Measurements from ENCODE around the gene CALML3. TPM values are rescaled to one million over a fixed set of nuclear protein-coding genes. Genes with fewer than 3 reads are reported as not detected.

CALML3 gene
- total RNA-seq, 1 donor: not detected

DNA sequence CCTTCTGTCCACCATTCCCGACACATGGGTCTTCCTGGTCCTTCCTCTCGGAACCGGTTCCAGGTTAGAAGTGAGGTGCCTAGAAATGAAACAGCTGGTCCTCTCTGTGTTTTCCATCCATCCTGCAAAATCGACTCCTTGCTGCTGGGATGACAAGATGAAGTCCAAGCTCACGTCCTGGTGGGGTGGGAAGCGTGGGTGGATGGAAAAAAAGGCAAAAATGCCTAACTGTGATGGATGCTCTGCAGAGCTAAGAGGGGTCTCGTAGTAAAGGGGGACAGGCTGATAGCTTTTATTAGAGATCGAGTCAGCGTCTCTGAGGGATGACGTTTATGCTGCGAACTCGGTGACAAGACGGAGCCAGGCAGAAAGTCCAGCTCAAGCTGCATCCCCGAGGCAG lies 39.5 kb upstream of the CALML3 start:
- Histone ChIP-seq H4K20me1 (ENCODE audit: insufficient read depth, low read length) (no peaks in the 10 kb centered on the region), H3K4me2 (ENCODE audit: insufficient read depth, low read length) (no peak overlapping the region), H3K27me3 (ENCODE audit: insufficient read depth, low read length) (no peaks in the 10 kb centered on the region), H3K36me3 (ENCODE audit: insufficient read depth, low read length) (no peaks in the 10 kb centered on the region), H2AFZ (ENCODE audit: low read length) (no peak overlapping the region), H3K9me3 (ENCODE audit: low read depth, low read length) (no peaks in the 10 kb centered on the region), H3K79me2 (ENCODE audit: insufficient read depth, low read length) (no peaks in the 10 kb centered on the region), H3K4me1 (ENCODE audit: insufficient read depth, low read length) (no peaks in the 10 kb centered on the region), H3K27ac (ENCODE audit: low read depth, low read length) (no peak overlapping the region), H3K4me3 (ENCODE audit: insufficient read depth, low read length) (no peak overlapping the region)
- DNase-seq (ENCODE audit: insufficient read length, low spot score, missing footprints): no peak
- TF ChIP-seq, protein P1, sequence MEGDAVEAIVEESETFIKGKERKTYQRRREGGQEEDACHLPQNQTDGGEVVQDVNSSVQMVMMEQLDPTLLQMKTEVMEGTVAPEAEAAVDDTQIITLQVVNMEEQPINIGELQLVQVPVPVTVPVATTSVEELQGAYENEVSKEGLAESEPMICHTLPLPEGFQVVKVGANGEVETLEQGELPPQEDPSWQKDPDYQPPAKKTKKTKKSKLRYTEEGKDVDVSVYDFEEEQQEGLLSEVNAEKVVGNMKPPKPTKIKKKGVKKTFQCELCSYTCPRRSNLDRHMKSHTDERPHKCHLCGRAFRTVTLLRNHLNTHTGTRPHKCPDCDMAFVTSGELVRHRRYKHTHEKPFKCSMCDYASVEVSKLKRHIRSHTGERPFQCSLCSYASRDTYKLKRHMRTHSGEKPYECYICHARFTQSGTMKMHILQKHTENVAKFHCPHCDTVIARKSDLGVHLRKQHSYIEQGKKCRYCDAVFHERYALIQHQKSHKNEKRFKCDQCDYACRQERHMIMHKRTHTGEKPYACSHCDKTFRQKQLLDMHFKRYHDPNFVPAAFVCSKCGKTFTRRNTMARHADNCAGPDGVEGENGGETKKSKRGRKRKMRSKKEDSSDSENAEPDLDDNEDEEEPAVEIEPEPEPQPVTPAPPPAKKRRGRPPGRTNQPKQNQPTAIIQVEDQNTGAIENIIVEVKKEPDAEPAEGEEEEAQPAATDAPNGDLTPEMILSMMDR (IDR thresholded peaks at IDR 0.05; ENCODE audit: extremely low read depth, low read depth, low read length): no peak

DNA sequence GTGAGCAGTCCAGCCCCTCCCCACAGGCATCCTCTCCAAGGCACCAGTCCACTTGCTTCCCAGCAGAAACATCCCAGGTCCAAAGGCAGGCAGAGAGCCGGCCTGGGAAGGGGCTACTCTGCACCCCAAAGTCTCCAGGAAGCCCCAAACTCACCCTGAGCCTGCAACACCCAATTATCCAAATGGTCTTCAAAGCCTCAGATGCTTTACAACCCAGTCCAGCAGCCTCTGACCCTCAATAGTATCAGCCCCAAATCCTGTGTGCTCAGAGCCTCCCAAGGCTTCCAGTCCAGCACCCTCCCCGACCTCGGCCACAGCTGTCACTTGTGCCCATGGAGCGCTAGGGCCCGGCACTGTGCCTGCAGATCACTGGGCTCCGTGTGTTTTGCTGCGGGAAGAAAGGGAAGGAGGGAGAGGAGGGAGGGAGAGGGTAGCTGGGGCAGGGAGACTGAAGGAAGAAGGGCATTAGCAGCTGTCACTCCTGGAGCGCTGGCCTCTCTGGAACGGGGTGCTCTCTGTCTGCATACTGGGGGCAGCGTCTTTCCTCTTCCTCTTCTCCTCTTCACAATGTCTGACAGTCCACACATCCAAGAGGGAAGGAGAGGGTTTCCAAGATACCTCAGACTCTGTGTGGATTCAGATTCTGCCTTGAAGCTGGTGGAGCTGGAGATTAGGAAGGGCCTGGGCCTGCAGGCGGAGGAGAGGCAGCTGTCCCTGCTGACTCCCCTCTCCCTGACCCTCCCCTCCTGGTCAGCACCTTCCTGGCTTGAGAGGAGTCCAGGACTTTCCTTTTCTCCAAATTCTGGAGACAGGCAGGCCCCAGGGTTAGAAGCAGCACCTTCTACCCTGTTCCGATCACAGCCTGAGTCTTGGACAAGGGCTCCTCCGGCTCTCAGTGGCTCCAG lies 38.6 kb upstream of the CALML3 start:
- Histone ChIP-seq H3K27me3 (ENCODE audit: insufficient read depth, low read length) (no peaks in the 10 kb centered on the region), H3K36me3 (ENCODE audit: insufficient read depth, low read length) (no peaks in the 10 kb centered on the region), H3K4me2 (ENCODE audit: insufficient read depth, low read length) (no peak overlapping the region), H3K4me3 (ENCODE audit: insufficient read depth, low read length) (no peak overlapping the region), H3K4me1 (ENCODE audit: insufficient read depth, low read length) (no peaks in the 10 kb centered on the region), H3K79me2 (ENCODE audit: insufficient read depth, low read length) (no peaks in the 10 kb centered on the region), H3K9me3 (ENCODE audit: low read depth, low read length) (no peaks in the 10 kb centered on the region), H4K20me1 (ENCODE audit: insufficient read depth, low read length) (no peaks in the 10 kb centered on the region), H3K27ac (ENCODE audit: low read depth, low read length) (no peak overlapping the region), H2AFZ (ENCODE audit: low read length) (no peak overlapping the region)
- TF ChIP-seq, protein P1 (IDR thresholded peaks at IDR 0.05; ENCODE audit: extremely low read depth, low read depth, low read length): no peak
- DNase-seq (ENCODE audit: insufficient read length, low spot score, missing footprints): peak; percentile 58

DNA sequence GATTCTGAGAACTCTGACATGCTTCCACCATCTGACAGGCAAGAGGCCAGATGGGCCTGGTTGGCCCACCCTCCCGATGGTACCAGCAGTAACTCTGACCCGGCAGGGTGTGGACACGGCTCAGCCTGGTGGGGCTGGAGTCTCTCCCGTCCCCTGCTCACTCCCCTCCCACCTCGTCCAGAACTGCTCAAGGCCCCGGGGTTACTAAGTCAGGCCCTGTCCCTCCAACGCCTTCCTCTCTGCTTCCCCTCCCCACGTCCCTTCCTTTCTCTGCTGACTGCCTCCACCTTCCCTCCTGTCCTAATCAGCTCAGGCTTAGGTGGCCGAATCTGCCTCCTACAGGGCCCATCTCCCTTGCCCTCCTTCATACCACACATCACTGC lies 37.9 kb upstream of the CALML3 start:
- Histone ChIP-seq H3K27me3 (ENCODE audit: insufficient read depth, low read length) (no peaks in the 10 kb centered on the region), H3K4me2 (ENCODE audit: insufficient read depth, low read length) (no peak overlapping the region), H3K4me1 (ENCODE audit: insufficient read depth, low read length) (no peaks in the 10 kb centered on the region), H3K79me2 (ENCODE audit: insufficient read depth, low read length) (no peaks in the 10 kb centered on the region), H3K27ac (ENCODE audit: low read depth, low read length) (no peak overlapping the region), H3K4me3 (ENCODE audit: insufficient read depth, low read length) (no peak overlapping the region), H2AFZ (ENCODE audit: low read length) (no peak overlapping the region), H3K9me3 (ENCODE audit: low read depth, low read length) (no peaks in the 10 kb centered on the region), H4K20me1 (ENCODE audit: insufficient read depth, low read length) (no peaks in the 10 kb centered on the region), H3K36me3 (ENCODE audit: insufficient read depth, low read length) (no peaks in the 10 kb centered on the region)
- TF ChIP-seq, protein P1 (IDR thresholded peaks at IDR 0.05; ENCODE audit: extremely low read depth, low read depth, low read length): no peak
- DNase-seq (ENCODE audit: insufficient read length, low spot score, missing footprints): peak; percentile 45

DNA sequence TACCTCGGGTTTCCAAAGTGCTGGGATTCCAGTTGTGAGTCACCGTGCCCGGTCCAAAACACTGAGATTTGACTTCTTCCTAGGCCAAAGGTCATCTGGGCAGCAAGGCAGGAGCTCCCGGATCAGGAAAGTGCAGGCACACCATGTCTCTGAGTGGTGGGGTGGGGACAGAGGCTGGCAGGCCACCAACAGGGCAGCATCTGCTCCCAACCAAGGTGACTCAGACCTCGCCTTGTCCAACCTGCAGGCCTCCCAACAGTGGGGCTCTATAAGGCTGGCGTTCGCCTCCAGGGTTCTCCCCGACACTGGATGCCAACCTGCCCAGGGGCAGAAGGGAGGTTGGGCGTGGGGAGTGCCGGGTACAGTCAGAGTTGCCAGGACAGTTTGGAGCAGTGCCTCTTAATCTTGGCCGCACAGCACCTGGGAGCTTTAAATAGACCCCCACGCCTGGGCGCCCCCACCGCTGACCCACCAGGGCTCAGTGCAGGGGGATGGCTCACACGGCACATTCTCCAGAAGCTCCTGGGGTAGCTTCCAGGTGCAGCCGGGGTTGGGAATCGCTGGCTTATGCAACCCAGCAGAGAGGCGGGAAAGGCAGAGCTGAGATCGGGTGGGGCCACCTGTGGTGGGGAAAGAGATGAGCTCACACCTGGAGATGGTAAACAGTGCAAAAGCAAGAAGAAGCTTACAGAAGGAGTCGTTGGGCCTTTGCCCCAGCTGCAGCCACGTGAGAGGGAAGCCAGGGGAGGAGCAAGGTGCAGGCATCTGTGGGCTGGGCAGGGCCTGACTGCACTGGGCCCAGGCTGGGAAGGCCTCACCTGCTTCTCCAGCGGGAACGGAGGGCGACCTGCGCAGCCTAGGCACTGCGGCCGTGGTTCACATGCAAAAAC lies 36.2 kb upstream of the CALML3 start:
- Histone ChIP-seq H3K27ac (ENCODE audit: low read depth, low read length) (no peak overlapping the region), H4K20me1 (ENCODE audit: insufficient read depth, low read length) (no peaks in the 10 kb centered on the region), H3K36me3 (ENCODE audit: insufficient read depth, low read length) (no peaks in the 10 kb centered on the region), H3K4me3 (ENCODE audit: insufficient read depth, low read length) (no peak overlapping the region), H2AFZ (ENCODE audit: low read length) (no peak overlapping the region), H3K27me3 (ENCODE audit: insufficient read depth, low read length) (no peaks in the 10 kb centered on the region), H3K9me3 (ENCODE audit: low read depth, low read length) (no peaks in the 10 kb centered on the region), H3K4me1 (ENCODE audit: insufficient read depth, low read length) (no peaks in the 10 kb centered on the region), H3K79me2 (ENCODE audit: insufficient read depth, low read length) (no peaks in the 10 kb centered on the region), H3K4me2 (ENCODE audit: insufficient read depth, low read length) (no peak overlapping the region)
- TF ChIP-seq, protein P1 (IDR thresholded peaks at IDR 0.05; ENCODE audit: extremely low read depth, low read depth, low read length): no peak
- peak; percentile 58 for DNase-seq (ENCODE audit: insufficient read length, low spot score, missing footprints)

Data from osteoblast (primary cell).